Measurements from ENCODE around the gene ZBTB32.

ZBTB32 gene

GRCh38 chr19:35696835-35697234 is 7.5 kb upstream of the ZBTB32 start:
- no peak for DNase-seq

GRCh38 chr19:35702223-35703012 is 1.9 kb upstream of the ZBTB32 start:
- DNase-seq = peak; percentile 96

- DNase-seq = no peak
These were observed 1.0 kb upstream of the ZBTB32 start for GRCh38 chr19:35703343-35703742.

DNA sequence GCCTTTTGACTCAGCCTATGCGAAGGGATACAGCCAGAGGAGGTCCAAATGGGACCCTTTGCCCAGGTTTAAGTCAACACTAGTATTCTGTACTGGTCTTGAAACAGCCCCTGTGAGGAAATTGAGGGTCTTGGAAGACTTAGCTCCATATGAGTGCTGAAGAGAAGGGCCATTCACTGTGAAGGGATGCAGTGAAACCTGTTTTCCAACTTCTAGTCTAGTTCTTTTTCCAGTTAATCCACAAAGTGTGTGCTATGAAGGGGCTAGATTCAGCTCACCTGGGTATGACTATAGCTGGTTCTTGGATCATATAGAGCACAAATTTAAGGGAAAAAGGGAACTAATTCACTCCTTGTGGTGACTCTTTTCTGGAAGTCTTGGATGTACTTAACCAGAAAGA is 4.0 kb downstream of the ZBTB32 start:
- DNase-seq = no peak

- no peak for DNase-seq
These were observed 6.7 kb downstream of the ZBTB32 start for GRCh38 chr19:35710784-35711723.

- no peak for DNase-seq
These were observed 8.5 kb downstream of the ZBTB32 start for GRCh38 chr19:35712567-35713505.

DNA sequence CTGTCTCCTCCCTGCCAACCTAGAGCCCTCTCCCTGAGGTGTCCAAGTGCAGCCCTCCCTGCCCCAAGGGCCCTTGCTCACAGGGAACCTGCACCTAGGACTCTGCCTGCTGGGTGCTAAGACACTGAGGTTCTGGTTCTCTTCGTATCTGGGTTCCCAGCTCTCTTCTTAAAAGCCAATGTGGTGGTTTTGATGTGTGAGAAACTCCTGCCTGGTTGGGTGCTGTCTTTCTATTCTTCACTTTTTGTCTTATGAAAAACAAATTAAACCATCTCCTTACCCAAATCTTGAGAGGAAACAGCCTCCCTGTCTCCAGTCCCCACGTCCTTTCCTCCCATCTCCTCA is 9.1 kb downstream of the ZBTB32 start:
- DNase-seq = no peak

GRCh38 chr19:35713904-35714495 is 9.6 kb downstream of the ZBTB32 start:
- DNase-seq = no peak

GRCh38 chr19:35714601-35715354 is 10.4 kb downstream of the ZBTB32 start:
- no peak for DNase-seq

DNA sequence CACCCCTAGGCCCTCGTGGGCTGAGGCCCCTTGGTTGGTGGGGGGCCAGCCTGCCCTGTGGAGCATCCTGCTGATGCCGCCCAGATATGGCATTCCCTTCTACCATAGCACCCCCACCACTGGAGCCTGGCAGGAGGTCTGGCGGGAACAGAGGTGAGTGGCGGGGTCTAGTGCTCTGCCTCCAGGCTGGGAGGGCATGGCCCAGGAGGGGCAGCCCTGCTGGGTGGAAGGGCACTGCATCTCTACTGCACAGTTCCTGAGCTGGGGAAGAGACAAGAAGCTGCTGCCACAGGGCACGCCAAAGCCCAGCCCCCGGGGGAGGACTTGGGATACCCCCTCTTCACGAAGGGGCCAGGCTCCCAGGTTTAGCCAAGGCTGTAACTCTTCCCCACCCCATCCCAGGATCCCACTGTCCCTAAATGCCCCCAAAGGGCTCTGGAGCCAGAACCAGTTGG is 11.0 kb downstream of the ZBTB32 start:
- no peak for DNase-seq

- DNase-seq = peak; percentile 39
These were observed 11.8 kb downstream of the ZBTB32 start for GRCh38 chr19:35715981-35716800.

- peak; percentile 64 for DNase-seq
These were observed 12.7 kb downstream of the ZBTB32 start for GRCh38 chr19:35716801-35717664.

DNA sequence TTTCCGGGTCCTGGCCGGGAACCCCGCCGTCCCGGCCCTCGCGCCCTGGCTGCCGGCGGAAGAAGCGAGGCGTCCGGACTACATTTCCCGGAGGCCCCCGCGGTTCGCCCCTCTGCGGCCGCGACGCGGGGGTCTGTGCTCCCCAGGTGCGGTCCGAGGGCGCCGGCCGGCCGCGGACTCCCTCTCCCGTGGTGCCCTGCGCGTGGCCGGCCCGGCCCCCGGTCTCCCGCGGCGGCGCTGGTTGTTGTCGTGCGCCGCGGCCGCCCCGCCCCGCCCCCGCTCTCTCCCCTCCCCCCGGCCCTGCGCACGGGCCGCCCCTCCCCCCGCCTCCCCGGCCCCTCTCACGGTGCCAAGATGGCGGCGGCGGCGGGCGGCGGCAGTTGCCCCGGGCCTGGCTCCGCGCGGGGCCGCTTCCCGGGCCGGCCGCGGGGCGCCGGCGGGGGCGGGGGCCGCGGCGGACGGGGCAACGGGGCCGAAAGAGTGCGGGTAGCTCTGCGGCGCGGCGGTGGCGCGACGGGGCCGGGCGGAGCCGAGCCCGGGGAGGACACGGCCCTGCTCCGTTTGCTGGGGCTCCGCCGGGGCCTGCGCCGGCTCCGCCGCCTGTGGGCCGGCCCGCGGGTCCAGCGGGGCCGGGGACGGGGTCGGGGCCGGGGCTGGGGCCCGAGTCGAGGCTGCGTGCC is 13.4 kb downstream of the ZBTB32 start, which contains the start of gene KMT2B:
Gene KMT2B, plus strand, starts transcription at position 339 of the 680 bp plus-strand sequence. Its CDS starts 16 bp downstream, at position 355.
- DNase-seq = peak; percentile 86

DNA sequence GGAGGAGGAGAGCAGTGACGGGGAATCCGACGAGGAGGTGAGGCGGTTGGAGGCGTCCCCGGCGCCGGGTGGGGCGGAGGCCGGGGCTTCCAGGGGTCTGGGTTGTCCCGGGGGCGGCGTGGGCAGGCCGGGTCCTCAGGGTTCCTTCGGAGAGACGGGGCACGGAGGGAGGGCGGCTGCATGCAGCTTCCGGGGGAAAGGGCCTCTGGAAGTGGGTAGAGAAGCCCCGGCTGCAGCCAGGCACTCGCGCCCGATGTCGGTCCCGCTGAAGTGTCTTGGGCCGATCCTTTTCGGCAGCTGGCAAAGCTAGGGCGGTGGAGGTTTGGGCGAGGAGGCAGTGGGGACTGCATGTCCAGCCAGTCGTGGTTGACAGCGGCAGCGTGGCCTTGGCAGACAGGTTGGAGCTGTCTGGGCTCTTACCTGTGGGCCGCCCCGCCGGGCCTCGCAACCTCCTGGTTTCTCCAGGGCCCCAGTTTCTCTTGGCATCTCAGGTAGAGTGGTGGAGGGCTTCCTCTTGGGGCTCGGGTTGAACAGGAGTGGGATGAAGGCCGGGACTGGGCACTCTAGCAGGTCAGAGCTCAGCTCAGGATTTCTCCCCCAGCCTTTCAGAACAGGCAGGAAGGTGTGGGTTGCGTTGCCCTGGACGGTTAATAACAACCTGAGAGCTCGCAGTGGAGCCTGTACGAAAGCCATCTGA is 14.1 kb downstream of the ZBTB32 start:
- DNase-seq = no peak

GRCh38 chr19:35719402-35720162 is 15.2 kb downstream of the ZBTB32 start:
- no peak for DNase-seq

GRCh38 chr19:35720163-35720524 is 15.8 kb downstream of the ZBTB32 start:
- no peak for DNase-seq

DNA sequence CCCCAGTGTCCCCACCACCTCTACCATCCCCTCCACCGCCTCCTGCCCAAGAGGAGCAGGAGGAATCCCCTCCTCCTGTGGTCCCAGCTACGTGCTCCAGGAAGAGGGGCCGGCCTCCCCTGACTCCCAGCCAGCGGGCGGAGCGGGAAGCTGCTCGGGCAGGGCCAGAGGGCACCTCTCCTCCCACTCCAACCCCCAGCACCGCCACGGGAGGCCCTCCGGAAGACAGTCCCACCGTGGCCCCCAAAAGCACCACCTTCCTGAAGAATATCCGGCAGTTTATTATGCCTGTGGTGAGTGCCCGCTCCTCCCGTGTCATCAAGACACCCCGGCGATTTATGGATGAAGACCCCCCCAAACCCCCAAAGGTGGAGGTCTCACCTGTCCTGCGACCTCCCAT is 16.3 kb downstream of the ZBTB32 start:
- no peak for DNase-seq

DNA sequence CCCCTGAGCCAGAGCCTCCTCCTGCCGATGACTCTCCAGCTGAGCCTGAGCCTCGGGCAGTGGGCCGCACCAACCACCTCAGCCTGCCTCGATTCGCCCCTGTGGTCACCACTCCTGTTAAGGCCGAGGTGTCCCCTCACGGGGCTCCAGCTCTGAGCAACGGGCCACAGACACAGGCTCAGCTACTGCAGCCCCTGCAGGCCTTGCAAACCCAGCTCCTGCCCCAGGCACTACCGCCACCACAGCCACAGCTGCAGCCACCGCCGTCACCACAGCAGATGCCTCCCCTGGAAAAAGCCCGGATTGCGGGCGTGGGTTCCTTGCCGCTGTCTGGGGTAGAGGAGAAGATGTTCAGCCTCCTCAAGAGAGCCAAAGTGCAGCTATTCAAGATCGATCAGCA is 17.0 kb downstream of the ZBTB32 start:
- DNase-seq = no peak
